GM12864 (cell line): Measurements from ENCODE around the gene PRAC1.
A peak's percentile ranks its signal among the peaks of the same experiment; 100 is the strongest.

Source experiments
- DNase-seq: peaks from one replicate; pipeline ENCODE4 v3.0.0-alpha.2; 2011; ENCODE audit warnings: low read depth
- H3K4me3 ChIP-seq: 2 replicates; pipeline ENCODE4 v1.5.1; 2011; ENCODE audit warnings: mild to moderate bottlenecking, low read depth, low read length, control low read depth
- CTCF ChIP-seq: IDR thresholded peaks from 2 replicates; pipeline ENCODE4 v1.5.1; 2011; ENCODE audit warnings: low read depth, mild to moderate bottlenecking, moderate library complexity, low read length, control low read depth, inconsistent platforms; ENCODE audit errors: missing control alignments

PRAC1 gene

GRCh38 chr17:48725288-48726064 is 3.2 kb upstream of the PRAC1 start:
- no peak overlapping the region for H3K4me3 ChIP-seq
- no peak for TF ChIP-seq CTCF
- no peak for DNase-seq

- no peak for DNase-seq
These were observed 2.6 kb upstream of the PRAC1 start for GRCh38 chr17:48725004-48725287.

GRCh38 chr17:48724251-48725003 is 2.1 kb upstream of the PRAC1 start:
- peak; percentile 8 for DNase-seq
- H3K4me3 ChIP-seq = no peak overlapping the region
- peak; percentile 71 for TF ChIP-seq CTCF

More at GRCh38 chr17:48725004-48725287, 2.6 kb upstream of the PRAC1 start:
- TF ChIP-seq CTCF = no peak
- H3K4me3 ChIP-seq = no peak overlapping the region

GRCh38 chr17:48723423-48724250 is 1.3 kb upstream of the PRAC1 start:
- no peak for TF ChIP-seq CTCF
- DNase-seq = no peak
- H3K4me3 ChIP-seq = no peak overlapping the region

- H3K4me3 ChIP-seq = no peak within 1 kb of the TSS
- no peak for TF ChIP-seq CTCF
- no peak for DNase-seq
These were observed 651 bp upstream of the PRAC1 start, which contains the start of gene PRAC2 for GRCh38 chr17:48722915-48723422. TSS of gene PRAC2 (plus strand) at chr17:48723185. CDS start at chr17:48724411, 1,226 bp downstream.

- H3K4me3 ChIP-seq = no peak overlapping the region
These were observed 1.3 kb downstream of the PRAC1 start for GRCh38 chr17:48721009-48721402.

More at GRCh38 chr17:48721009-48721402, 1.3 kb downstream of the PRAC1 start:
- TF ChIP-seq CTCF = no peak
- no peak for DNase-seq
